Measurements from ENCODE around the gene FZD10. TPM values are rescaled to one million over a fixed set of nuclear protein-coding genes. Genes with fewer than 3 reads are reported as not detected.

The FZD10 gene
- total RNA-seq, 1 donor from 2014 or later = not detected

DNA sequence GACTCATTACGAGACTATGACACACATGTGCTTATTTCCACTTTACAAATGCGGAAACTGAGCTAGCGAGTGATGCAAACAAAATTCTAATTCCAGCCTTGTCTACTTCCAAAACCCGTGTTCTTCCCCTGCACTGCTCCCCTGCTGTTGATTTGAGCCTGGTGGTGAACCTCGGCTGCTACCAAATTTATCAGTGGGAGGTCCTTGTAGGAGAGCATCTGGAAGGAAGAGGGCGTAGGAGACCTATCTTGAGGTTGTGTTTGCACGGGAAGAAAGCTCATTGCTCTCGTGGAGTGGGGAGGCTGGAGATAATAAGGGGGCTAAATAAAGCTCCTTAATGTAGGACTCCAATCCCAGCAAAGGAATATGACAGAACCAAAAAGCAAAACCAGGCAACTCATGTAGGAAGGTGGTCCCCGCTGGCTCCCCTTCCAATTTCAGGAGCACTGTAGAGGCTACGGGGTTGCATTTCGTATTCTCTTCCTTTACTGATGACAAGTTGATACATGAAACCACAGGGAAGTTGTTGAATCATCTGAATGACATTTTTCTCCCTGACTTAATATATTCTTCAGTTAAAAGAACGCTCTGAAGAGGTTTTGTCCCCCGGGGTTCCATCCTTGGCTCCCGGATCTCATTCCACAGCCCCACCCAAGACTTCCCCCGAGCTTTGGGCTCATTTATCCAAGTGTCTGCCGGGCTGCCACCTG is 52.6 kb downstream of the FZD10 start:
- H3K4me1 Mint-ChIP-seq (ENCODE audit: unreplicated experiment) = no peaks in the 10 kb centered on the region
- no peaks in the 10 kb centered on the region for H3K27me3 Mint-ChIP-seq (ENCODE audit: unreplicated experiment)
- no peak overlapping the region for H3K4me3 Mint-ChIP-seq (ENCODE audit: unreplicated experiment)
- peaks cover 47% of the 10 kb centered on the region for H3K9me3 Mint-ChIP-seq (ENCODE audit: unreplicated experiment)
- no peaks in the 10 kb centered on the region for H3K36me3 Mint-ChIP-seq (ENCODE audit: unreplicated experiment)
- no peak overlapping the region for H3K27ac Mint-ChIP-seq (ENCODE audit: unreplicated experiment)
- no peak for DNase-seq (ENCODE audit: extremely low spot score, unreplicated experiment)
- TF ChIP-seq, protein P1, sequence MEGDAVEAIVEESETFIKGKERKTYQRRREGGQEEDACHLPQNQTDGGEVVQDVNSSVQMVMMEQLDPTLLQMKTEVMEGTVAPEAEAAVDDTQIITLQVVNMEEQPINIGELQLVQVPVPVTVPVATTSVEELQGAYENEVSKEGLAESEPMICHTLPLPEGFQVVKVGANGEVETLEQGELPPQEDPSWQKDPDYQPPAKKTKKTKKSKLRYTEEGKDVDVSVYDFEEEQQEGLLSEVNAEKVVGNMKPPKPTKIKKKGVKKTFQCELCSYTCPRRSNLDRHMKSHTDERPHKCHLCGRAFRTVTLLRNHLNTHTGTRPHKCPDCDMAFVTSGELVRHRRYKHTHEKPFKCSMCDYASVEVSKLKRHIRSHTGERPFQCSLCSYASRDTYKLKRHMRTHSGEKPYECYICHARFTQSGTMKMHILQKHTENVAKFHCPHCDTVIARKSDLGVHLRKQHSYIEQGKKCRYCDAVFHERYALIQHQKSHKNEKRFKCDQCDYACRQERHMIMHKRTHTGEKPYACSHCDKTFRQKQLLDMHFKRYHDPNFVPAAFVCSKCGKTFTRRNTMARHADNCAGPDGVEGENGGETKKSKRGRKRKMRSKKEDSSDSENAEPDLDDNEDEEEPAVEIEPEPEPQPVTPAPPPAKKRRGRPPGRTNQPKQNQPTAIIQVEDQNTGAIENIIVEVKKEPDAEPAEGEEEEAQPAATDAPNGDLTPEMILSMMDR (IDR thresholded peaks at IDR 0.05) = no peak

Other genes with a start within 250 kb of the FZD10 start
- gene PIWIL1, start 175.4 kb downstream of the FZD10 start, total RNA-seq = not detected in 2 replicates